ENCODE data around the gene ATXN7L3. TPM values are rescaled to one million over a fixed set of nuclear protein-coding genes. Genes with fewer than 3 reads are reported as not detected.

The ATXN7L3 gene
- total RNA-seq, 6 experiments from 2014 or later = 20.3 to 26.8 (median 22.1) TPM

DNA sequence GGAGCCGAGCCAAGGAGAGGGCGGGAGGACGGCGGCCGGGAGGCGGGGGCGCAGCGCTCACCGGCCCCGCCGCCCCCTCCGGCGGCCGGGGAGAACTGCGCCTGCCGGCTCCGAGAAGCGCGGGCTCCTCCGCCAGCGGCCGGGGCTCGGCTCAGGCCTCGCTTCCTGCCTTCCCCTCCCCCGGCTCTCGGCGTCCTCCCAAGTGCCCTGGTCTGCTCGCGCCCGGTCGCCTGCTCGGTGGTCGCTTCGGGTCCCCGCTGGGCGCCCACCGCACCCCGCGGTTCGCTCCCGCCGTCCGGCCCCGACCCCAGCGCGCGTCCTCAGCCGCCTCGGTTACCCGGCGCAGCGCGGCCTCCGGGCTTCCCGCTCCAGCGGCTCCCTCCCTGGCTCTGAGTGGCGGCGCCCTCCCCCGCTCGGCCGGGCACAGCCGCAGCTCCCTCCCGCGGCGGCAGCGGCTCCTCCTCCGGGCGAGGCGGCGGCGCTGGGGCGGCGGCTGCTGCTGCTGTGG is 19.5 kb upstream of the ATXN7L3 start:
- Histone ChIP-seq H3K9me3 (no peaks in the 10 kb centered on the region), H3K4me1 (peaks cover 0 to 32% (median 14%) of the 10 kb centered on the region in 4 donors), H3K27ac (peak overlapping the region; percentile 87 to 97 (median 96)), H3K4me3 (peak overlapping the region; percentile 82 to 97 (median 93)), H3K27me3 (no peaks in the 10 kb centered on the region), H3K36me3 (peaks cover 9 to 30% (median 18%) of the 10 kb centered on the region in 4 donors)
- intact Hi-C loops (cut with DNase I) = loop anchor here in 1 of 2 donors (10.0 kb wide), 1 partner anchor 136 kb away; no protein-coding TSS in a partner anchor
- TF ChIP-seq POLR2A (IDR thresholded peaks at IDR 0.05) = peak; percentile 67
- TF ChIP-seq, protein P1, sequence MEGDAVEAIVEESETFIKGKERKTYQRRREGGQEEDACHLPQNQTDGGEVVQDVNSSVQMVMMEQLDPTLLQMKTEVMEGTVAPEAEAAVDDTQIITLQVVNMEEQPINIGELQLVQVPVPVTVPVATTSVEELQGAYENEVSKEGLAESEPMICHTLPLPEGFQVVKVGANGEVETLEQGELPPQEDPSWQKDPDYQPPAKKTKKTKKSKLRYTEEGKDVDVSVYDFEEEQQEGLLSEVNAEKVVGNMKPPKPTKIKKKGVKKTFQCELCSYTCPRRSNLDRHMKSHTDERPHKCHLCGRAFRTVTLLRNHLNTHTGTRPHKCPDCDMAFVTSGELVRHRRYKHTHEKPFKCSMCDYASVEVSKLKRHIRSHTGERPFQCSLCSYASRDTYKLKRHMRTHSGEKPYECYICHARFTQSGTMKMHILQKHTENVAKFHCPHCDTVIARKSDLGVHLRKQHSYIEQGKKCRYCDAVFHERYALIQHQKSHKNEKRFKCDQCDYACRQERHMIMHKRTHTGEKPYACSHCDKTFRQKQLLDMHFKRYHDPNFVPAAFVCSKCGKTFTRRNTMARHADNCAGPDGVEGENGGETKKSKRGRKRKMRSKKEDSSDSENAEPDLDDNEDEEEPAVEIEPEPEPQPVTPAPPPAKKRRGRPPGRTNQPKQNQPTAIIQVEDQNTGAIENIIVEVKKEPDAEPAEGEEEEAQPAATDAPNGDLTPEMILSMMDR (IDR thresholded peaks at IDR 0.05) = peak in 3 of 4 donors; percentile 21 to 72 (median 36)
- ATAC-seq = peak; percentile 10 to 42 (median 22)
- WGBS (ENCODE audit: insufficient coverage, low coverage, low lambda C conversion rate, missing lambda C conversion rate) = no CpG with 5 or more reads among the region's 73 CpGs
- peak; percentile 75 to 81 (median 78) for DNase-seq

DNA sequence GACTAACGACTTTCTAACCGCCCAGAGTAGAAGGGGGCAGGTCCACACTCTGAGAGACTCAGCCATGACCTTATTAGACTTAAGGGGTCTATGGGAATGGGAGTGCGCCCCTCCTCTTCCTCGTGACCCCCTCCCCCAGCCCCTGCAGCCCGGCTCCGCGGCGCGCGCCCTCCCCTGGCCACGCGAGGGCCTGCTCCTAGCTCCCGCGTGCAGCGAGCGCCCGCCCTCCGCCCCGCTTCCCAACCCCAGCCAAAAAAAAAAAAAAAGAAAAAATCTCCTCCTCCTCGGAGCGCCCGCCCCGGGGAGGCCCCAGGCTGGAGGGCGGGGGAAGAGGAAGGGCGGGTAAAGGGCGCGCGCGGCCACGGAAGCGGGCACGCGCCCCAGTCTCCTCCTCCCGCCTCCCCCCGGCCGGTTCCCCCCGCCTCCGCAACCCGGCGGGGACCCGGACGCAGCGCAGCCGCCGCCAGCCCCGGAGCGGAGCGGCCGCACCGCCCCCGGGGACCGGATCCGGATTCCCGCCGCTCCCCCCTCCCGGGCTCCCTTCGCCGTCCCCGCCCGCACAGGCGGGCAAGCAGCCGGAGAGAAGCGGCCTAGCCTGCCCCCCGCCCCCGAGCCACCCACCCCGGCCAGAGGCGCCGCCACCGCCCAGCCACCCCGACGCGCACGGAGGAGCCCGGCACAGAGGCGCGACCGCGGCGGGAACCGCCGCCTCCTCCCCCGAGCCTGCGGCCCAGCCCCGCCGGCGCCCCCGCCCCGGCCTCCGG is 18.8 kb upstream of the ATXN7L3 start:
- 4% methylated on average over 18 of the region's 89 CpGs for WGBS (ENCODE audit: insufficient coverage, low coverage, low lambda C conversion rate, missing lambda C conversion rate)

DNA sequence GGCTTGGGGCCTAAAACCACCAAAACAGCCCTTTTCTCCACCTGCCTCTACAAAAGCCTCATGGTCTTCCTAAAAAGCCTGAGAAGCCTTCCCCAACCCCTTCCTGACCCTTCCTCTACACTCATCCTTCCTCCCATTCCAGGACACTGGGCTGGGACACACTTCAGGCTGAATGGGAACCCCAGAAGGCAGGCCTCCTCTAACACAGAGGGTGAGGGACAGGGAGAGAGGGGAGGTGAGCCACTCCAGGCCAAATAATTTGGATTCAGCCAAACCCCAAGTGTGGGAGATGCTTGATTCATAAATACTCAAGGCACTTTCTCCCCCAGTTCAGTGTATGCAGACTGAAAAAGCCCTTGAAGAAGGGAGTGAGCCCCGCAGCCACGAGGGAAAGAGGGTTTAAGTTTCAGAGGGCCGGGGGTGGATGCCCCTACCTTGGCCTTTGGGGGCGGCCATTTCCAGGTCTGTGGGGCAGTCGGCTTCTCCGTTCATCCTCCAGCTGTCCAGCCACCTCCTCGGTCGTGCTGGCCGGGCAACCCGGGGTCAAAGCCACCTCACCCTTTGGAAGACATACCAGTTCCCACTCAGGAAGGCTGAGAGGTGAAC is 18.2 kb upstream of the ATXN7L3 start:
- Histone ChIP-seq H3K36me3 (peaks cover 9 to 36% (median 19%) of the 10 kb centered on the region in 4 donors), H3K9me3 (no peaks in the 10 kb centered on the region), H3K27ac (peak overlapping the region in 2 of 3 donors; percentile 16 to 21), H3K4me1 (peaks cover 0 to 19% (median 8%) of the 10 kb centered on the region in 4 donors), H3K27me3 (no peaks in the 10 kb centered on the region), H3K4me3 (peak overlapping the region; percentile 82 to 97 (median 93))
- DNase-seq = peak in 2 of 3 donors; percentile 52 to 58
- 0% methylated on average over 4 of the region's 10 CpGs for WGBS (ENCODE audit: insufficient coverage, low coverage, low lambda C conversion rate, missing lambda C conversion rate)
- TF ChIP-seq, protein P1 (IDR thresholded peaks at IDR 0.05) = no peak
- no peak for TF ChIP-seq POLR2A (IDR thresholded peaks at IDR 0.05)
- ATAC-seq = no peak
- intact Hi-C loops (cut with DNase I) = loop anchor here in 1 of 2 donors (10.0 kb wide), 1 partner anchor 137 kb away; no protein-coding TSS in a partner anchor

More for the DNA sequence above, 18.8 kb upstream of the ATXN7L3 start:
- peak; percentile 92 to 94 (median 93) for DNase-seq
- H3K27ac ChIP-seq = peak overlapping the region; percentile 87 to 97 (median 96)
- H3K27me3 ChIP-seq = no peaks in the 10 kb centered on the region
- intact Hi-C loops (cut with DNase I) = loop anchor here in 1 of 2 donors (10.0 kb wide), 1 partner anchor 136 kb away; no protein-coding TSS in a partner anchor
- peaks cover 9 to 36% (median 19%) of the 10 kb centered on the region in 4 donors for H3K36me3 ChIP-seq
- H3K9me3 ChIP-seq = no peaks in the 10 kb centered on the region
- TF ChIP-seq, protein P1 (IDR thresholded peaks at IDR 0.05) = peak; percentile 34 to 74 (median 68)
- TF ChIP-seq POLR2A (IDR thresholded peaks at IDR 0.05) = no peak
- H3K4me1 ChIP-seq = peaks cover 0 to 26% (median 11%) of the 10 kb centered on the region in 4 donors
- peak overlapping the region; percentile 82 to 97 (median 93) for H3K4me3 ChIP-seq
- peak; percentile 74 to 85 (median 74) for ATAC-seq

DNA sequence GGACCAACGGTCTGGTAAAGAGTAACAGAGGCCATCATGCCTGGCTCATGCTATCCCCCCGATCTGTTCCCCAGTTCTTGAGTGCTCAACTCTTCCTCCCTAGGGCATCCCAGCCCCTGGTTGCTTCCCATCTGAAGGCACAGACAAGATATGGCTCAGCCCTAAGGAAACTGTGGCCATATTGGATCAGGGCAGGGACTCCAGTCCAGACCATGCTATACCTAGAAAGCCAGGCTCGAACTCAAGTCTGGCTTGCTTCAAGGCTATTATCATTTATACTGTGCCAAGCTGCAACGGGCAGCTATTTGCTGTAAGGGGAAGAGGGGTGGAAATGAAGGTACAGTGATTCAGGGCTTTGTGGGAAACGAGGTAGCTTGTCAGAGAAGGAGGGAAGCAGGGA is 17.0 kb upstream of the ATXN7L3 start:
- H3K27ac ChIP-seq = no peak overlapping the region
- 52% methylated on average over 5 of the region's 5 CpGs for WGBS (ENCODE audit: insufficient coverage, low coverage, low lambda C conversion rate, missing lambda C conversion rate)
- H3K27me3 ChIP-seq = no peaks in the 10 kb centered on the region
- peaks cover 9 to 36% (median 19%) of the 10 kb centered on the region in 4 donors for H3K36me3 ChIP-seq
- no peak for DNase-seq
- TF ChIP-seq POLR2A (IDR thresholded peaks at IDR 0.05) = no peak
- TF ChIP-seq, protein P1 (IDR thresholded peaks at IDR 0.05) = no peak
- intact Hi-C loops (cut with DNase I) = loop anchor here in 1 of 2 donors (10.0 kb wide), 1 partner anchor 138 kb away; no protein-coding TSS in a partner anchor
- no peaks in the 10 kb centered on the region for H3K9me3 ChIP-seq
- no peak overlapping the region for H3K4me3 ChIP-seq
- peaks cover 0 to 11% (median 4%) of the 10 kb centered on the region in 4 donors for H3K4me1 ChIP-seq
- no peak for ATAC-seq

All from right lobe of liver (tissue), 6 donors.